ENCODE results near the gene BCL7A.

DNA sequence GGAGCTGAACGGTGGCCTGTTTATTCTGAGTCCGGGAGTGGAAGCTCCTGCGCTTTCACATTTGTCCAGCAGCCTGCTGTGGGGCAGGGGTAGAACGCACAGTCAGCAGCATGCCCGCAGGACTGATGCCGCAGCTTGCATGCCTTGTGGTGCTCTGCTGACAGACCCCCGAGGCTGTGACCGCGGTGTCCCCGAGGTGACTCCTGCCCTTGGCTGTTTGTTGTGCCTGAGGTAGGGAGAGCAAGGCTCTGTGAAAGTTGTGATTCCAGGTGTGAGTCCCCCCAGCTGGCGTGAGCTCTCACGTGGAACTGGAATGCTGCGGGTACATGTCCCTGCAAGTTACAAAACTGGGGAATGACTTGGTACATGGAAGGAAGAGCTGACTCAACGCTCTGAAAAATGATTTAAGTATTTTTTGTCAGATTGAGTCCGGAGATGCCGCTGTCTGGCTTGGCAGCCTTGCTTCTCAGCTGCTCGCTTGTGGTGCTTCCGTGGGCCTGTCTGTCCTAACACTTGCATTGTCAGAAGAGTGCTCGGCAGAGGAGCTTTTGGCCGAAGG lies 75.0 kb downstream of the BCL7A start:
- TF ChIP-seq CTCF (IDR thresholded peaks at IDR 0.05), result no peak
- no peak for TF ChIP-seq ZFX (IDR thresholded peaks at IDR 0.05; ENCODE audit: borderline replicate concordance)
